ENCODE data around the gene P2RX4. TPM values are rescaled to one million over a fixed set of nuclear protein-coding genes. Genes with fewer than 3 reads are reported as not detected.
"Not testable (repeated sequence)": the region's sequence is repeated elsewhere in the genome, so short reads cannot be mapped to it uniquely, and the experiment has no call there.

Gene P2RX4
- total and polyA plus RNA-seq, 7 experiments from 2014 or later: 34.1 to 56.9 (median 42.0) TPM

DNA sequence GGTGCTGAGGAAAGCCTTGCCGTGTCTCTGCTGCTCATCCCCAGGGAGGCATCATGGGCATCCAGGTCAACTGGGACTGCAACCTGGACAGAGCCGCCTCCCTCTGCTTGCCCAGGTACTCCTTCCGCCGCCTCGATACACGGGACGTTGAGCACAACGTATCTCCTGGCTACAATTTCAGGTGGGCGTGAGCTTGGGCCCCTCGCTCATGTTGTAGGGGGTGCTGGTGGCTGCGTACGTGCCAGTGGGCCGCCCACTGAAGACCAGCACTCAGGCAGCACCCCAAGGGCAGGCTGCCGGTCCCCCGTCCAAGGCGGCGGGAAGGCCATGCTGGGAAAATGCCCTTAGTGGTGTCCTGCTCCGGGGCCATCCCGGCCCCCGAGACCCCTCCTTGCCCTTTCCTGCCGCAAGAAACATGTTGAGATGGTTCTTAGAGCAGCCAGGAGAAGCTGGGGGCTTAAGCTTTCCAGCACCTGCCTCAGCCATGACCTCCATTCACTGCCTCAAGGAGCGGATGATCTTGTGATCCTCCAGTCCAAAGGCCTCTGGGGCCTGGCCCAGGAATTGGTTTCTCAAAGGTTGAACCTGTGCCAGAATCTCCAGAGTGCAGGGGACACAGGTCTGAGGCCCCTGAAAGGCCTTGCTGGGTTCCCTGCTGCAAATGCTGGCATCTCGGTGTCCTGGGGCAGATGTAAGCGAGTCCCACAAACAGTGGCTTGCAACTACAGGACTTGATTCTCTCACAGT, 19.2 kb downstream of the P2RX4 start:
- ChIA-PET CTCF (interaction anchor here (1.3 to 2.6 kb wide), 3 partner anchors 10 to 169 kb away, joined by 4 to 22 read pairs (median 5); no protein-coding TSS in a partner anchor), POLR2A (interaction anchor here (1.1 to 1.2 kb wide), 2 partner anchors 10 to 20 kb away, joined by 3 read pairs; no protein-coding TSS in a partner anchor)
- Mint-ChIP-seq H3K4me1 (peaks cover 11 to 50% (median 38%) of the 10 kb centered on the region in 7 donors), H3K9me3 (peaks cover 0 to 2% (median 0%) of the 10 kb centered on the region in 11 donors), H3K4me3 (no peak overlapping the region), H3K27ac (peak overlapping the region in 5 of 9 donors; percentile 9 to 71 (median 26)), H3K27me3 (no peaks in the 10 kb centered on the region), H3K36me3 (peaks cover 4 to 35% (median 13%) of the 10 kb centered on the region in 5 donors)
- no peak overlapping the region for H3K4me3 ChIP-seq (ENCODE audit: low read length)
- peaks cover 0 to 40% (median 0%) of the 10 kb centered on the region in 3 experiments for H3K36me3 ChIP-seq (ENCODE audit: control insufficient read depth in 2 of 3, insufficient read depth in 3 of 3, low read length in 3 of 3)
- H3K27ac ChIP-seq (ENCODE audit: low read depth, low read length): no peak overlapping the region
- peaks cover 6 to 32% of the 10 kb centered on the region in 2 donors for H3K4me1 ChIP-seq (ENCODE audit: control insufficient read depth in 2 of 2, insufficient read depth in 2 of 2, low read length in 2 of 2)
- no peak for DNase-seq
- no peak for ATAC-seq
- intact Hi-C loops (cut with micrococcal nuclease): no loop called here
- H3K9me3 ChIP-seq (ENCODE audit: control insufficient read depth in 2 of 3, low read length in 3 of 3): no peaks in the 10 kb centered on the region
- no peaks in the 10 kb centered on the region for H3K27me3 ChIP-seq (ENCODE audit: control insufficient read depth in 2 of 2, insufficient read depth in 2 of 2, low read length in 2 of 2)

DNA sequence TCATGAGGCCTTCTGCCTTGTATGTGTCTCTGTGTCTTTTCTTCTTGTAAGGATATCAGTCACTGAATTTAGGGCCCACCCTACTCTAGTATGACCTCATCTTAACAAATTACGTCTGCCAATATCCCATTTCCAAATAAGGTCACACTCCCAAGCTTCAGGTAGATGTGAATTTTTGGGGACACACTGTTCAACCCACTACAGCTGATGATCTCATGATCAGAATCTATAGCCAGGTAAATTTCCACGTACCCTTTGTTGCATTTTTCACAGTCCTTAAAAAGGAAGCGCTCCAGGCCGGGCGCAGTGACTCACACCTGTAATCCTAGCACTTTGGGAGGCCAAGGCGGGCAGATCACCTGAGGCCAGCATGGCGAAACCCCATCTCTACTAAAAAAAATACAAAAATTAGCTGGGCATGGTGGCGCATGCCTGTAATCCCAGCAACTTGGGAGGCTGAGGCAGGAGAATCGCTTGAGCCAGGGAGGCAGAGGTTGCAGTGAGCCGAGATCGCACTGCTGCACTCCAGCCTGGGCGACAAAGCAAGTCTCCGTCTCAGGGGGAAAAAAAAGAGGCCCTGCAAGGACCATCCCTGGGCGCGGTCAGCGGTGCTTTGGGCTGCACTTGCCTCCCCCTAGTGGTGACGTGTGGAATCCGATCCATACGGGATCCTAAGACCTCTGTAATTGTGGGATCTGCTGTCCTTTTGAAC, 20.1 kb downstream of the P2RX4 start:
- intact Hi-C loops (cut with micrococcal nuclease); H3K9me3 ChIP-seq (ENCODE audit: control insufficient read depth in 2 of 3, low read length in 3 of 3); H3K9me3 Mint-ChIP-seq; H3K27me3 ChIP-seq (ENCODE audit: control insufficient read depth in 2 of 2, insufficient read depth in 2 of 2, low read length in 2 of 2); H3K27ac ChIP-seq (ENCODE audit: low read depth, low read length); H3K4me3 ChIP-seq (ENCODE audit: low read length); H3K4me3 Mint-ChIP-seq; H3K27me3 Mint-ChIP-seq: not testable (repeated sequence)
- H3K27ac Mint-ChIP-seq: peak overlapping the region in 6 of 9 donors; percentile 8 to 71 (median 54)
- ChIA-PET POLR2A (interaction anchor here (0.7 to 1.4 kb wide), 5 partner anchors 9 to 276 kb away, joined by 3 to 6 read pairs (median 3); no protein-coding TSS in a partner anchor), CTCF (interaction anchor here (0.6 to 2.6 kb wide), 7 partner anchors 9 to 170 kb away, joined by 3 to 22 read pairs (median 3); partner anchors contain the start of gene P2RX7)
- Histone ChIP-seq H3K4me1 (ENCODE audit: control insufficient read depth in 2 of 2, insufficient read depth in 2 of 2, low read length in 2 of 2) (peaks cover 0 to 24% of the 10 kb centered on the region in 2 donors), H3K36me3 (ENCODE audit: control insufficient read depth in 2 of 3, insufficient read depth in 3 of 3, low read length in 3 of 3) (peaks cover 0 to 47% (median 0%) of the 10 kb centered on the region in 3 experiments)
- ATAC-seq (peak; percentile 87), DNase-seq (peak in 6 of 9 donors; percentile 35 to 62 (median 44))
- peaks cover 4 to 41% (median 31%) of the 10 kb centered on the region in 7 donors for H3K4me1 Mint-ChIP-seq
- H3K36me3 Mint-ChIP-seq: peaks cover 9 to 36% (median 15%) of the 10 kb centered on the region in 5 donors

DNA sequence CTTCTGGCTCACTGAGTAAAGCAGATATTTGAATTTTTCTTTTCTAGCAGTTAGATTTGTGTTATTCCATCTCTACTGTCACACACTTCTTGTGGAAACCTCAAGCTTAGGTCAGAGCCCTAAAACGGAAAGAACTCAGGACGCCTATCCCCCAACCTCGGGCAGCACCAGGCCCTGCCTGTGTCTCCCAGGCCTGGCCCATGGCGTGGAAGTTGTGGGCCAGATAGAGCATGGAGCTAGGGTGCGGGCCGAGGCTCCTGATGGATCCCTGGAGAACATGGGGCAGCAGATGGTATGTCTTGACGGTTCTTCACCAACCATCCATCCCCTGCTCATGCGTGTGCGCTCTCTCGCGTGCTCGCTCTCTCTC, 20.6 kb downstream of the P2RX4 start:
- H3K27ac ChIP-seq (ENCODE audit: low read depth, low read length): no peak overlapping the region
- peaks cover 0 to 21% of the 10 kb centered on the region in 2 donors for H3K4me1 ChIP-seq (ENCODE audit: control insufficient read depth in 2 of 2, insufficient read depth in 2 of 2, low read length in 2 of 2)
- peaks cover 0 to 50% (median 0%) of the 10 kb centered on the region in 3 experiments for H3K36me3 ChIP-seq (ENCODE audit: control insufficient read depth in 2 of 3, insufficient read depth in 3 of 3, low read length in 3 of 3)
- Mint-ChIP-seq H3K9me3 (peaks cover 0 to 2% (median 0%) of the 10 kb centered on the region in 11 donors), H3K4me1 (peaks cover 4 to 39% (median 29%) of the 10 kb centered on the region in 7 donors), H3K4me3 (no peak overlapping the region), H3K36me3 (peaks cover 9 to 36% (median 15%) of the 10 kb centered on the region in 5 donors), H3K27me3 (no peaks in the 10 kb centered on the region), H3K27ac (peak overlapping the region in 3 of 9 donors; percentile 8 to 65 (median 53))
- ChIA-PET POLR2A (interaction anchor here (0.7 to 1.4 kb wide), 2 partner anchors 10 to 276 kb away, joined by 3 to 6 read pairs; no protein-coding TSS in a partner anchor), CTCF (interaction anchor here (0.6 to 2.6 kb wide), 7 partner anchors 9 to 171 kb away, joined by 3 to 22 read pairs (median 3); partner anchors contain the start of gene P2RX7)
- no peak overlapping the region for H3K4me3 ChIP-seq (ENCODE audit: low read length)
- ATAC-seq (no peak), DNase-seq (no peak)
- intact Hi-C loops (cut with micrococcal nuclease): no loop called here
- no peaks in the 10 kb centered on the region for H3K9me3 ChIP-seq (ENCODE audit: control insufficient read depth in 2 of 3, low read length in 3 of 3)
- no peaks in the 10 kb centered on the region for H3K27me3 ChIP-seq (ENCODE audit: control insufficient read depth in 2 of 2, insufficient read depth in 2 of 2, low read length in 2 of 2)

DNA sequence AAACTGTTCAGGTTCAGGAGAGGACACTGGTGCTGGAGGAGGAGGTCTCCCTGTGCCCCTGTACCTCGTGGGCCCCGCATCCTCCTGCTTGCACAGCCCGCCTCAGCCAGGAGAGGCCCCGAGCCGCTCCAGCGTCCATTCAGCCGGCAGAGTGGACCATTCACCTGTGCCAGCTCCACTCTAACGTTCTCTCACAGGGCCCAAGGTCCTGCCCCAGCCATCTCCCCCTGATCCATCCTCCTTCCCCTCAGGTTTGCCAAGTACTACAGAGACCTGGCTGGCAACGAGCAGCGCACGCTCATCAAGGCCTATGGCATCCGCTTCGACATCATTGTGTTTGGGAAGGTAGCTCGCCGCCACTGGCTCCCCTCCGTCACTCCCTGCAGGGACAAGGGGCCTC, 22.2 kb downstream of the P2RX4 start:
- DNase-seq (no peak), ATAC-seq (no peak)
- POLR2A ChIA-PET: interaction anchor here (1.4 kb wide), 1 partner anchor 17 kb away, joined by 3 read pairs; no protein-coding TSS in a partner anchor
- Mint-ChIP-seq H3K27me3 (no peaks in the 10 kb centered on the region), H3K27ac (peak overlapping the region in 1 of 9 donors; percentile 31), H3K9me3 (peaks cover 0 to 2% (median 0%) of the 10 kb centered on the region in 11 donors), H3K4me1 (peaks cover 3 to 24% (median 17%) of the 10 kb centered on the region in 7 donors), H3K4me3 (no peak overlapping the region), H3K36me3 (peaks cover 9 to 34% (median 17%) of the 10 kb centered on the region in 5 donors)
- Histone ChIP-seq H3K36me3 (ENCODE audit: control insufficient read depth in 2 of 3, insufficient read depth in 3 of 3, low read length in 3 of 3) (peaks cover 0 to 60% (median 0%) of the 10 kb centered on the region in 3 experiments), H3K27me3 (ENCODE audit: control insufficient read depth in 2 of 2, insufficient read depth in 2 of 2, low read length in 2 of 2) (no peaks in the 10 kb centered on the region), H3K4me3 (ENCODE audit: low read length) (no peak overlapping the region), H3K27ac (ENCODE audit: low read depth, low read length) (no peak overlapping the region), H3K9me3 (ENCODE audit: control insufficient read depth in 2 of 3, low read length in 3 of 3) (no peaks in the 10 kb centered on the region), H3K4me1 (ENCODE audit: control insufficient read depth in 2 of 2, insufficient read depth in 2 of 2, low read length in 2 of 2) (peaks cover 0 to 5% of the 10 kb centered on the region in 2 donors)
- intact Hi-C loops (cut with micrococcal nuclease): no loop called here
- CTCF ChIA-PET: no interaction called here

DNA sequence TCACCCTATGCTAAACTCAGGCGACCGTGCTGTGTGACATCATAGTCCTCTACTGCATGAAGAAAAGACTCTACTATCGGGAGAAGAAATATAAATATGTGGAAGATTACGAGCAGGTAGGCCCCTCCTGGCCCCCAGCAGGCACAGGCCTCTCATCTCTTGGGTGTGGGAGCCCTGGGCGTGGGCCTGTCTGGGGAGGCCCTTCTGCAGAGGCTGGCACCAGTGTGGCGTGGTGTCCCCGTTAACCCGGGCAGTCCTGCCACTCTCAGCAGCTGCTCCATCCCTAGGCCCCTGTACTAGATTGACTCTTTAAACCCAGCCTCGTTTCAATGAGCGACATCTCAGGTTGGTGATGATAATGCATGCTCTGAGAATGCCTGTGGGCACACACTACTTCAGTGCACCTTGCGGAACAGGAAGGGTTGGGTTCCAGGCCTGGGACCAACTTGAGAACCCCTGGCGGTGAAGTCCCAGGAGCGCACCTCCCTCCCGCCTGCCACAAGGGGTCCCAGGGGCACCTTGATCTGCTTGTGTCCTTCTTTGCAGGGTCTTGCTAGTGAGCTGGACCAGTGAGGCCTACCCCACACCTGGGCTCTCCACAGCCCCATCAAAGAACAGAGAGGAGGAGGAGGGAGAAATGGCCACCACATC, 23.2 kb downstream of the P2RX4 start:
- Mint-ChIP-seq H3K9me3 (peaks cover 0 to 2% (median 0%) of the 10 kb centered on the region in 11 donors), H3K36me3 (peaks cover 9 to 38% (median 18%) of the 10 kb centered on the region in 5 donors), H3K27ac (peak overlapping the region in 3 of 9 donors; percentile 3 to 59 (median 45)), H3K4me3 (no peak overlapping the region), H3K27me3 (no peaks in the 10 kb centered on the region), H3K4me1 (peaks cover 0 to 23% (median 18%) of the 10 kb centered on the region in 7 donors)
- ChIA-PET CTCF (interaction anchor here (0.7 kb wide), 1 partner anchor 64 kb away, joined by 3 read pairs; no protein-coding TSS in a partner anchor), POLR2A (interaction anchor here (0.6 to 3.3 kb wide), 2 partner anchors 9 to 582 kb away, joined by 3 to 11 read pairs; no protein-coding TSS in a partner anchor)
- ATAC-seq (no peak), DNase-seq (no peak)
- H3K27me3 ChIP-seq (ENCODE audit: control insufficient read depth in 2 of 2, insufficient read depth in 2 of 2, low read length in 2 of 2): no peaks in the 10 kb centered on the region
- intact Hi-C loops (cut with micrococcal nuclease): no loop called here
- no peak overlapping the region for H3K27ac ChIP-seq (ENCODE audit: low read depth, low read length)
- H3K4me3 ChIP-seq (ENCODE audit: low read length): no peak overlapping the region
- H3K36me3 ChIP-seq (ENCODE audit: control insufficient read depth in 2 of 3, insufficient read depth in 3 of 3, low read length in 3 of 3): peaks cover 0 to 60% (median 0%) of the 10 kb centered on the region in 3 experiments
- H3K9me3 ChIP-seq (ENCODE audit: control insufficient read depth in 2 of 3, low read length in 3 of 3): no peaks in the 10 kb centered on the region
- H3K4me1 ChIP-seq (ENCODE audit: control insufficient read depth in 2 of 2, insufficient read depth in 2 of 2, low read length in 2 of 2): peaks cover 0 to under 1% of the 10 kb centered on the region in 2 donors

All from naive thymus-derived CD4-positive, alpha-beta T cell (primary cell).